RCC 7860 (cell line): Measurements from ENCODE around the gene ITPK1.

Source experiments
- DNase-seq: peaks from one replicate; pipeline ENCODE4 v3.0.0-alpha.2; 2015; ENCODE audit warnings: low spot score
- FAIRE-seq: peaks from 2 replicates; lab custom pipeline; 2012; peaks lifted over from hg19 to GRCh38; lab: Jason Lieb, UNC

ITPK1 gene

GRCh38 chr14:92930737-92931602, 184.8 kb downstream of the ITPK1 start:
- DNase-seq (no peak), FAIRE-seq (no peak)

GRCh38 chr14:92929689-92930608, 185.8 kb downstream of the ITPK1 start:
- FAIRE-seq: no peak

GRCh38 chr14:92928961-92929688, 186.6 kb downstream of the ITPK1 start:
- no peak for FAIRE-seq
- no peak for DNase-seq

More at GRCh38 chr14:92929689-92930608, 185.8 kb downstream of the ITPK1 start:
- no peak for DNase-seq

GRCh38 chr14:92928258-92928629, 187.5 kb downstream of the ITPK1 start:
- DNase-seq: no peak
- no peak for FAIRE-seq

GRCh38 chr14:92927349-92928257, 188.1 kb downstream of the ITPK1 start:
- FAIRE-seq: no peak
- DNase-seq: no peak

GRCh38 chr14:92926931-92927330, 188.8 kb downstream of the ITPK1 start:
- DNase-seq (no peak), FAIRE-seq (no peak)

- DNase-seq: no peak
- FAIRE-seq: no peak
Observed at GRCh38 chr14:92926180-92926845, 189.4 kb downstream of the ITPK1 start.

GRCh38 chr14:92925446-92925845, 190.3 kb downstream of the ITPK1 start:
- FAIRE-seq (no peak), DNase-seq (no peak)

- FAIRE-seq: no peak
- DNase-seq: no peak
Observed at GRCh38 chr14:92924247-92924646, 191.5 kb downstream of the ITPK1 start.

GRCh38 chr14:92923744-92924103, 192.0 kb downstream of the ITPK1 start:
- FAIRE-seq (no peak), DNase-seq (no peak)

GRCh38 chr14:92922883-92923743, 192.6 kb downstream of the ITPK1 start, which contains the start of gene CHGA:
Gene CHGA (plus strand): TSS chr14:92923150. CDS start chr14:92923360, 210 bp downstream.
- no peak for FAIRE-seq
- no peak for DNase-seq

- FAIRE-seq: no peak
- DNase-seq: no peak
Observed at GRCh38 chr14:92922155-92922735, 193.5 kb downstream of the ITPK1 start.

- DNase-seq: no peak
- no peak for FAIRE-seq
Observed at GRCh38 chr14:92920001-92920400, 195.7 kb downstream of the ITPK1 start.

- no peak for DNase-seq
- FAIRE-seq: no peak
Observed at GRCh38 chr14:92917956-92918355, 197.8 kb downstream of the ITPK1 start.

GRCh38 chr14:92917041-92917940, 198.4 kb downstream of the ITPK1 start:
- FAIRE-seq (no peak), DNase-seq (no peak)

- DNase-seq: no peak
- no peak for FAIRE-seq
Observed at GRCh38 chr14:92916201-92916600, 199.5 kb downstream of the ITPK1 start.

GRCh38 chr14:92914087-92914656, 201.6 kb downstream of the ITPK1 start:
- no peak for DNase-seq
- no peak for FAIRE-seq
